C1 segment of cervical spinal cord (tissue), 14 donors: Measurements from ENCODE around the gene SNTB2.

Experiments used
- DNase-seq, 14 donors: peaks; one replicate each; lab custom pipeline; 2025; lab: John Stamatoyannopoulos, UW

The SNTB2 gene

GRCh38 chr16:69340095-69340644, 153.2 kb downstream of the SNTB2 start:
- no peak for DNase-seq

DNA sequence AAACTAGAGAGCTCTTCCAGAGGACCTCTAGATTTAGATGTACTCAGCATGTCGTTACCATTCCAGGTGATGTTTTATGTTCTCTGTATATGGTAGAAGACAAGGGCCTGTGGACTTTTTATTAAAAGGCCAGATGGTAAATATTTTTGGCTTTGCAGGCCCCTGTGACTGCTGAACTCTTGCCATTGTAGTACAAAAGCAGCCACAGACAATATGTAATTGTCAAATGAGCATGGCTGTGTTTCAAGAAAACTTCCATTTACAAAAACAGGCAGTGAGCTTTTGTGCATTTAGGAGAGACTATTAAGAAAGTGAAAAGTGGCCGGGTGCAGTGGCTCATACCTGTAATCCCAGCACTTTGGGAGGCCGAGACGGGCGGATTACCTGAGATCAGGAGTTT, 157.2 kb downstream of the SNTB2 start:
- no peak for DNase-seq

- DNase-seq = no peak
These were observed 159.0 kb downstream of the SNTB2 start for GRCh38 chr16:69345923-69346322.

DNA sequence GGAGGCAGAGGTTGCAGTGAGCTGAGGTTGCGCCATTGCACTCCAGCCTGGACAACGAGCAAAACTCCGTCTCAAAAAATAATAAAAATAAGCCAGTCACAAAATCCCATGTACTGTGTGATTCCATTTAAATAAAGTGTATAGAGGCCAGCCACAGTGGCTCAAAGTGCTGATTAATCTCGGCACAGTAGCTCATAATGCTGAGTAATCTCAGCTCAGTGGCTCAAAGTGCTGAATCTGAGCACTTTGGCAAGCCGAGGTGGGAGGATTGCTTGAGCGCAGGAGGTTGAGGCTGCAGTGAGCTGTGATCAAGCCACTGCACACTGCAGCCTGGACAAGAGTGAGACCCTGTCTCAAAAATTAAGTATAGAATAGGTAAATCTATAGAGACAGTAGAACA, 159.7 kb downstream of the SNTB2 start:
- no peak for DNase-seq

GRCh38 chr16:69348222-69348621, 161.3 kb downstream of the SNTB2 start:
- no peak for DNase-seq

DNA sequence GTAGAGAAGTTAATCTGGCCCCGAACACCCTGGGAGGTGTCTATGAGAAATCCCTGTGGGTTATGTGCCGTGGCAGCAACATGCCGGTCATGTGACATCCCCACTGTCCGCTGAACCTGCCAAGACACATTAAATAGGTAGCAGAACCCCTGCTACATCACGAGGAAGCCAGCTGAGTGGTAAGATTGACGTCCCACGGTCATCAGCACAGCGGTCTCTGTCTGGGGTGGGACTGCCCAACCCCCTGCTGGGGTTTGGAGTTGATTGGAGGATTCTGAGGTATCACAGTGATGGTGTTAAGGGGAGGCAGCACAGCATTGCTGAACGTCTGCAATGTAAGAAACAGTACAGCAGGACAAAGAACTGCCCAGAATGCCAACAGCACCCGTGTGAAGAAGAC, 162.6 kb downstream of the SNTB2 start:
- no peak for DNase-seq

- DNase-seq = no peak
These were observed 163.7 kb downstream of the SNTB2 start for GRCh38 chr16:69350536-69351133.

DNA sequence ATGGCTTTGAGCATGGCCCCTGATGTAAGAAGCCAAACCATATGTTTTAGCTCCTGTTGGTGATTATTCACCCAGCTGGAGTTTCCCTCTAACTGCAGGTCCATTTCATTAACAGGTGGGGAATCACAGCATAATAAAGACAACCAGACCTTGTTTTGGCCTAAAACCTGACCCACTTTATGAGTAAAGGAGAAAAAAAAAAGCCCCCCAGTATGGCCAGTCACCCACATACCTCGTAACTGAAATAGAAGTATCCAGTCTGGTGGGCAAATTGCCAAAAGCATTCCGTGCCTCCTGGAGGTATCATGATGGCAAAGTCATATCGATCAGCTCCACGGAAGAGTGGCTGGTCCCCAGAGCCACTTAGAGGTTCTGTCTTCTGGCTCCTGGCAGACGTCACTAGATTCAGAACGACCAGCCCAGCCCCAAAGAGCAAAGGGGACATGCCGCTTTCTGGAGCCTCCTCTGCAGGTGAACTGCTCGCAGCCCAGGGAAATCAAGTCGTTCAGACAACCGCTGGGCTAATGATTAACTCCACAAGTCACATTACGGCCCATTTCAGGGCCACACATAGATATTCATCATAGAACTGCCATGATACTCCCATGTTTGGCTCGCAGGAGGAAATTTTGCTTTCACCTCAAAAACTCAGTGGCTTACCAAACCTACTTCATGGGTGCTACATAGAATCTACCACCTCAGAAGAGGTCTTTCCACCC, 164.5 kb downstream of the SNTB2 start, which contains the start of gene TMED6:
Gene TMED6, minus strand, starts transcription at position 478 of the 719 bp plus-strand sequence. Its CDS starts 33 bp downstream, at position 445.
- DNase-seq = no peak
